ENCODE data around the gene ADAMTS20.

ADAMTS20 gene

GRCh38 chr12:43318021-43318420 lies 234.0 kb downstream of the ADAMTS20 start:
- H3K27ac ChIP-seq, result no peak overlapping the region
- no peak for DNase-seq (ENCODE audit: low spot score)
- no peak overlapping the region for H3K4me3 ChIP-seq
- TF ChIP-seq CTCF (IDR thresholded peaks at IDR 0.05), result no peak

- H3K27ac ChIP-seq, result no peak overlapping the region
- TF ChIP-seq CTCF (IDR thresholded peaks at IDR 0.05), result no peak
These were observed 234.8 kb downstream of the ADAMTS20 start for GRCh38 chr12:43317156-43317555.

GRCh38 chr12:43316520-43316919 lies 235.5 kb downstream of the ADAMTS20 start:
- H3K27ac ChIP-seq, result no peak overlapping the region
- no peak for DNase-seq (ENCODE audit: low spot score)
- no peak overlapping the region for H3K4me3 ChIP-seq
- no peak for TF ChIP-seq CTCF (IDR thresholded peaks at IDR 0.05)

More at GRCh38 chr12:43317156-43317555, 234.8 kb downstream of the ADAMTS20 start:
- no peak overlapping the region for H3K4me3 ChIP-seq
- DNase-seq (ENCODE audit: low spot score), result no peak

GRCh38 chr12:43315961-43316360 lies 236.0 kb downstream of the ADAMTS20 start:
- Histone ChIP-seq H3K4me3 (no peak overlapping the region), H3K27ac (no peak overlapping the region)
- DNase-seq (ENCODE audit: low spot score), result no peak
- TF ChIP-seq CTCF (IDR thresholded peaks at IDR 0.05), result no peak

- Histone ChIP-seq H3K4me3 (no peak overlapping the region), H3K27ac (no peak overlapping the region)
- DNase-seq (ENCODE audit: low spot score), result no peak
- no peak for TF ChIP-seq CTCF (IDR thresholded peaks at IDR 0.05)
These were observed 239.0 kb downstream of the ADAMTS20 start for GRCh38 chr12:43312991-43313505.

- no peak overlapping the region for H3K27ac ChIP-seq
- TF ChIP-seq CTCF (IDR thresholded peaks at IDR 0.05), result no peak
- H3K4me3 ChIP-seq, result no peak overlapping the region
- DNase-seq (ENCODE audit: low spot score), result no peak
These were observed 241.4 kb downstream of the ADAMTS20 start for GRCh38 chr12:43310596-43310995.

- H3K4me3 ChIP-seq, result no peak overlapping the region
- no peak for TF ChIP-seq CTCF (IDR thresholded peaks at IDR 0.05)
- no peak overlapping the region for H3K27ac ChIP-seq
- DNase-seq (ENCODE audit: low spot score), result no peak
These were observed 242.0 kb downstream of the ADAMTS20 start for GRCh38 chr12:43309959-43310358.
